ENCODE results near the gene SETD1B. TPM values are rescaled to one million over a fixed set of nuclear protein-coding genes. Genes with fewer than 3 reads are reported as not detected.

Gene SETD1B
- total and polyA plus RNA-seq, 2 of the 4 experiments (the other 2 are of a cell fraction): 0.90 to 5.1 TPM

GRCh38 chr12:121799156-121799841 is 4.5 kb upstream of the SETD1B start:
- H2AK9ac ChIP-seq (replicated peaks; ENCODE audit: low read depth, low read length, poor library complexity): peak overlapping the region; percentile 98
- DNase-seq: peak; percentile 85
- in situ Hi-C loops (cut with MboI; ENCODE audit: low sequenced_read_pairs) (no loop called here), intact Hi-C loops (cut with micrococcal nuclease) (loop anchor here (5.0 to 10.0 kb wide), 2 partner anchors 223 to 244 kb away; partner anchors contain the start of gene BCL7A), dilution Hi-C loops (cut with HindIII; ENCODE audit: low sequenced_read_pairs, unreplicated experiment) (no loop called here)
- peak overlapping the region; percentile 95 for H3K4ac ChIP-seq (ENCODE audit: low read depth, low read length)
- peak; percentile 0; the same call in 1 of the 2 replicates for ATAC-seq (ENCODE audit: low read depth)
- peak overlapping the region; percentile 82 for H3K56ac ChIP-seq (ENCODE audit: extremely low read depth, insufficient read depth, low read length)
- POLR2A ChIA-PET (ENCODE audit: unreplicated experiment): interaction anchor here (0.6 kb wide), 1 partner anchor 88 kb away, joined by 3 read pairs; no protein-coding TSS in a partner anchor
- 11% methylated on average over 7 of the region's 30 CpGs; no CpG with 5 or more reads in 1 of the 2 experiments for WGBS, 2 experiments (ENCODE audit: extremely low coverage in 2 of 2, insufficient read length in 1 of 2)
- H3K9ac ChIP-seq (ENCODE audit: low read depth, low read length): peak overlapping the region; percentile 93
- peaks cover 11% of the 10 kb centered on the region for H4K20me1 ChIP-seq (ENCODE audit: insufficient read depth, low read length)
- H3K23ac ChIP-seq (ENCODE audit: low read depth, low read length): peak overlapping the region; percentile 92
- H4K5ac ChIP-seq (ENCODE audit: low read depth, low read length): peak overlapping the region; percentile 89
- peak overlapping the region; percentile 89 for H3K18ac ChIP-seq (ENCODE audit: low read depth, low read length)
- H2BK15ac ChIP-seq (ENCODE audit: low read depth, low read length): peak overlapping the region; percentile 79; the same call in 2 of the 3 replicates
- peak overlapping the region; percentile 93 for H4K91ac ChIP-seq (ENCODE audit: insufficient read depth, low read depth, low read length)
- no peaks in the 10 kb centered on the region for H3K9me3 ChIP-seq (ENCODE audit: control insufficient read depth, insufficient read depth, low read length)
- H4K8ac ChIP-seq (ENCODE audit: low read depth in 2 of 2, low read length in 2 of 2): peak overlapping the region; percentile 74 to 88
- H3K27ac ChIP-seq (ENCODE audit: insufficient read depth, low read length): peak overlapping the region; percentile 99
- no TSS peak for BruUV-seq (replicated peaks)
- peak overlapping the region; percentile 98 for H2BK5ac ChIP-seq (ENCODE audit: low read depth, low read length, poor library complexity, severe bottlenecking)
- H3K4me3 ChIP-seq (ENCODE audit: insufficient read depth, low read depth, low read length): peak overlapping the region; percentile 63
- peak overlapping the region; percentile 94 for H3K14ac ChIP-seq (replicated peaks; ENCODE audit: low read depth, low read length)
- peak overlapping the region; percentile 95 for H3K4me2 ChIP-seq (ENCODE audit: low read depth, low read length)
- H3K79me1 ChIP-seq (ENCODE audit: low read depth in 1 of 2, low read length in 2 of 2): peaks cover 6 to 57% of the 10 kb centered on the region in 2 experiments; a peak in 3 of 4 replicates
- peak overlapping the region; percentile 85 for H2AFZ ChIP-seq (replicated peaks; ENCODE audit: low read length, poor library complexity)
- H3K4me1 ChIP-seq (ENCODE audit: control insufficient read depth, insufficient read depth, low read length): peaks cover 34% of the 10 kb centered on the region
- peaks cover 9% of the 10 kb centered on the region; the same call in 1 of the 2 replicates for H3K36me3 ChIP-seq (ENCODE audit: control insufficient read depth, insufficient read depth, low read length)
- CTCF ChIA-PET: interaction anchor here (2.3 kb wide), 1 partner anchor 13 kb away, joined by 8 read pairs; no protein-coding TSS in a partner anchor
- peak overlapping the region; percentile 94 for H2AK5ac ChIP-seq (ENCODE audit: low read depth, low read length)
- peaks cover 4% of the 10 kb centered on the region; the same call in 1 of the 2 replicates for H3K9me1 ChIP-seq (ENCODE audit: insufficient read depth, low read length)
- H2BK120ac ChIP-seq (ENCODE audit: low read depth, low read length): peak overlapping the region; percentile 84
- H2BK20ac ChIP-seq (ENCODE audit: low read depth, low read length): 0 out of 2 replicates have a peak overlapping the region, but pooled peaks have one; percentile 18
- TF ChIP-seq RCOR1 (IDR thresholded peaks at IDR 0.05; ENCODE audit: insufficient replicate concordance, low read length) (no peak), MAZ (IDR thresholded peaks at IDR 0.05; ENCODE audit: borderline replicate concordance, low read depth, low read length) (peak; percentile 9; the same call in 1 of the 2 replicates), CTCF (conservative IDR thresholded peaks at IDR 0.05; ENCODE audit: low read depth, low read length) (no peak), MXI1 (IDR thresholded peaks at IDR 0.05; ENCODE audit: borderline replicate concordance, low read depth, low read length) (no peak), CEBPB (IDR thresholded peaks at IDR 0.05; ENCODE audit: low read depth, low read length) (peak; percentile 79)
- H3K27me3 ChIP-seq (ENCODE audit: control insufficient read depth, insufficient read depth, low read length): no peaks in the 10 kb centered on the region

All from IMR-90 (cell line).